ENCODE measurements around the gene EXOSC6.

GRCh38 chr16:70276392-70276791, 24.7 kb upstream of the EXOSC6 start:
- no peak for TF ChIP-seq CTCF (IDR thresholded peaks at IDR 0.05 in 4 of 5, conservative IDR thresholded peaks at IDR 0.05 in 1 of 5)
- TF ChIP-seq POLR2A (IDR thresholded peaks at IDR 0.05), result no peak

Measured in gastrocnemius medialis (tissue), 4 donors.